Measurements from ENCODE around the gene SLC1A1. TPM values are rescaled to one million over a fixed set of nuclear protein-coding genes. Genes with fewer than 3 reads are reported as not detected.
A peak's percentile ranks its signal among the peaks of the same experiment; 100 is the strongest.

Gene SLC1A1
- total RNA-seq, 4 donors from 2014 or later, result 48.4 to 56.7 (median 49.7) TPM

GRCh38 chr9:4503103-4503502 lies 12.8 kb downstream of the SLC1A1 start:
- Histone ChIP-seq H3K27me3 (no peaks in the 10 kb centered on the region), H3K9me3 (no peaks in the 10 kb centered on the region), H3K4me3 (replicated peaks in 1 of 3) (no peak overlapping the region), H3K4me1 (peaks cover 39 to 43% of the 10 kb centered on the region in 2 donors), H3K36me3 (no peaks in the 10 kb centered on the region), H3K27ac (no peak overlapping the region)
- WGBS, 2 donors, result 89 to 93% methylated on average over 2 of the region's 2 CpGs
- TF ChIP-seq CTCF (IDR thresholded peaks at IDR 0.05) (no peak), POLR2A (IDR thresholded peaks at IDR 0.05) (no peak)
- no peak for DNase-seq
- intact Hi-C loops (cut with DNase I), result no loop called here

- intact Hi-C loops (cut with DNase I), result no loop called here
- TF ChIP-seq CTCF (IDR thresholded peaks at IDR 0.05) (no peak), POLR2A (IDR thresholded peaks at IDR 0.05) (no peak)
- DNase-seq, result no peak
- H3K4me1 ChIP-seq, result peaks cover 44 to 50% of the 10 kb centered on the region in 2 donors
- H3K4me3 ChIP-seq (replicated peaks in 1 of 3), result no peak overlapping the region
- H3K36me3 ChIP-seq, result no peaks in the 10 kb centered on the region
- no peaks in the 10 kb centered on the region for H3K9me3 ChIP-seq
- WGBS, 2 donors, result 92 to 95% methylated on average over 4 of the region's 4 CpGs
- H3K27ac ChIP-seq, result no peak overlapping the region
- H3K27me3 ChIP-seq, result no peaks in the 10 kb centered on the region
Measured at GRCh38 chr9:4504250-4504649, 14.0 kb downstream of the SLC1A1 start.

- H3K4me3 ChIP-seq (replicated peaks in 1 of 3), result no peak overlapping the region
- H3K36me3 ChIP-seq, result no peaks in the 10 kb centered on the region
- H3K27ac ChIP-seq, result peak overlapping the region in 2 of 3 donors; percentile 61 to 69
- H3K9me3 ChIP-seq, result no peaks in the 10 kb centered on the region
- H3K4me1 ChIP-seq, result peaks cover 36 to 37% of the 10 kb centered on the region in 2 donors
- H3K27me3 ChIP-seq, result no peaks in the 10 kb centered on the region
- no peak for DNase-seq
- intact Hi-C loops (cut with DNase I), result no loop called here
- WGBS, 2 donors, result 35 to 43% methylated on average over 1 of the region's 1 CpG
- TF ChIP-seq POLR2A (IDR thresholded peaks at IDR 0.05) (no peak), CTCF (IDR thresholded peaks at IDR 0.05) (no peak)
Measured at GRCh38 chr9:4506490-4506889, 16.2 kb downstream of the SLC1A1 start.

GRCh38 chr9:4507306-4508130 lies 17.2 kb downstream of the SLC1A1 start:
- 46 to 49% methylated on average over 9 of the region's 9 CpGs for WGBS, 2 donors

More at GRCh38 chr9:4507306-4508130, 17.2 kb downstream of the SLC1A1 start:
- Histone ChIP-seq H3K4me1 (peaks cover 29 to 36% of the 10 kb centered on the region in 2 donors), H3K9me3 (no peaks in the 10 kb centered on the region), H3K27ac (peak overlapping the region; percentile 31 to 69 (median 61)), H3K36me3 (no peaks in the 10 kb centered on the region), H3K4me3 (replicated peaks in 1 of 3) (no peak overlapping the region), H3K27me3 (no peaks in the 10 kb centered on the region)
- intact Hi-C loops (cut with DNase I), result no loop called here
- TF ChIP-seq CTCF (IDR thresholded peaks at IDR 0.05), result no peak
- TF ChIP-seq POLR2A (IDR thresholded peaks at IDR 0.05), result no peak
- peak in 1 of 2 donors; percentile 33 for DNase-seq
